HG03175 (cell line): ENCODE results near the gene HNRNPL.
"Not testable (repeated sequence)": the region's sequence is repeated elsewhere in the genome, so short reads cannot be mapped to it uniquely, and the experiment has no call there.

Source experiments
- ATAC-seq: cut with Tn5 transposase; IDR thresholded peaks from one replicate; pipeline ENCODE4 v1.9.1; 2021; ENCODE audit warnings: mild to moderate bottlenecking, moderate library complexity; ENCODE audit not compliant: unreplicated experiment

HNRNPL gene

DNA sequence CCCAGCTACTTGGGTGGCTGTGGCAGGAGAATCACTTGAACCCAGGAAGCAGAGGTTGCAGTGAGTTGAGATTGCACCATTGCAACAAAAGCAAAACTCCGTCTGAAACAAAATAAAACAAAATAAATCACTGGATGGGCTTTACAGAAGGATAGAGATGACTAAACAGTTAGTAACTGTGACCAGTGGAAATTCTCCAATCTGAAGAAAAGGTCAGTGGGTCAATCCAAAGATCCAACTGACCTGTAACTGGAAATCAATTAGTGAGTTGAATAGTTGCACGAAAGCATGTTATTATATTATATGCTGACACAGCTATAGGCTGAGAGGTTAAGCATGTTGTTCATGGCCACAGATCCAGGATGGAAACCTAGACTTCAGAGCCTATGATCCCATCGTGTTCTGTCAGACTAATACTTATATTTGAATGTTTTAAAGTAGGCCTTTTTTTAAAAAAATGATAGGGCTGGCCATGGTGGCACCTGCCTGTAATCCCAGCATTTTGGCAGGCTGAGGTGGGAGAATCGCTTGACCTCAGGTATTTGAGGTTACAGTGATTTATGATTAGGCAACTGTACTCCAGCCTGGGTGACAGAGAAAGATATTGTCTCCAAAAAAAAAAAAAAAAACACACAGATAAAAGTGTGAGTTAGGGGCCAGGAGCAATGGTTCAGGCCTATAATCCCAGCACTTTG, 19.6 kb downstream of the HNRNPL start:
- no peak for ATAC-seq

GRCh38 chr19:38829203-38829602, 20.6 kb downstream of the HNRNPL start:
- ATAC-seq, result not testable (repeated sequence)

GRCh38 chr19:38826856-38827551, 22.8 kb downstream of the HNRNPL start:
- ATAC-seq, result no peak

GRCh38 chr19:38825936-38826335, 23.9 kb downstream of the HNRNPL start:
- not testable (repeated sequence) for ATAC-seq

- ATAC-seq, result not testable (repeated sequence)
These were observed 28.5 kb downstream of the HNRNPL start for GRCh38 chr19:38821230-38821825.

- ATAC-seq, result no peak
These were observed 30.4 kb downstream of the HNRNPL start for GRCh38 chr19:38819231-38819920.

DNA sequence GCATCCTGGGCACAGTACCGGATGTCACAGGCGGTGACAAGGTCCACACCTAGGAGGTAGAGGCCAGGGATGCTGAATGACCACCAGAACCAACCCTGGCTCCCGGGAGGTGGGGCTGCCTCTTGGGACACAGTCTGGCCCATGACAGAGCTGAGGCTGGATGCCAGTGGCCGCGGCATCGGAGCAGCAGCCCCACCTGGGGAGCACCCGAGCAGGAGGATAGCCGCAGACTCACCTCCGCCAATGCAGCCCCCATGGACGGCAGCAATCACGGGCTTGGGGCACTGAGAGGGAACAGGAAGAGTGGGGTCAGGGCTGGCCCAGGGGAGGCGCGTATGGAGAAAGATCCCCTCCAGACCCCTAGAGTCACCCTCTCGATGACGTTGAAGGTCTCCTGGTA, 32.7 kb downstream of the HNRNPL start:
- no peak for ATAC-seq

- no peak for ATAC-seq
These were observed 33.5 kb downstream of the HNRNPL start for GRCh38 chr19:38816131-38816750.

DNA sequence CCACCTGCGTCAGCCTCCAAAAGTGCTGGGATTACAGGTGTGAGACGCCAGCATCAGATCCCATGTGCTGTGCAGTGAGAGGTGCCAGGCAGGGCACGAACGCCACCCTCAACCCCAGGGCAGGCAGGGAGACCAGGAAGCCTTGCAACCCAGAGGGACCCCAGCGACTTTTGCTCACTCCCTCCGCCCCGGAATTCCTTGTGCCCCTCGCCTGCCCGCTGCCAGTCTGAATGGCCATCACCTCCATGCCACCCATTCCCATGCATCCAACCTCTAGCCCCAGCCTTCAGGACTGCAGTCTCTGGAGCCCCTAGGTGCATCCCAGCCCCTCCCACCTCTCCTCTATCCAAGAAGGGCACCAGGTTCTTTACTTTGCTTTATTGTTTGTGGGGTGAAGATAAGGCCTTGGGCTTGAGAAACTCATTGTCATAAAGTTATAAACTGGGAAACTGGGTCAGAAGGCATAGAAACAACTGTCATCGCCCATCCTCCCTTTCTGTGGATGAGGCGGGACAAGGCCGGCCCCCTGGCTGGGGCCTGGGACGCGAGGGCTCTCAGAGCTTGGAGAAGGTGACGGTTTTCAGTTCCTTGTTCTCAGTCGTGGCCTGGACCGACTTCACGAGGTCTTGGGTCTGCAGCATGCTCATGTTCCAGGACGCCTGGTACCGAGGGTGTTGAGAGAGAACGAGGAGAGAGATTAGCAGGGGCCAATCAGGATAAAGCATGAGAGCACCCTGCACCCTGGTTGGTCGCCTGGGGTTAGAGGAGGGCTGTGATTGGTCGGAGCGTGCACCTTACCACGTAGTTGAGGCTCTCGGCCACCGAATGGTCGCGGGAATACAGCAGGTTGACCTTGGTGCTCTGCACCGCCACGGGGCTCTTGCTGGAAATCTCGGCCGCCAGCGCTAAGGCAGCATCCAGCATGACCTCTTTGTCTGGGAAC, 34.5 kb downstream of the HNRNPL start:
- ATAC-seq, result no peak

GRCh38 chr19:38813932-38814331, 35.9 kb downstream of the HNRNPL start:
- ATAC-seq, result not testable (repeated sequence)

DNA sequence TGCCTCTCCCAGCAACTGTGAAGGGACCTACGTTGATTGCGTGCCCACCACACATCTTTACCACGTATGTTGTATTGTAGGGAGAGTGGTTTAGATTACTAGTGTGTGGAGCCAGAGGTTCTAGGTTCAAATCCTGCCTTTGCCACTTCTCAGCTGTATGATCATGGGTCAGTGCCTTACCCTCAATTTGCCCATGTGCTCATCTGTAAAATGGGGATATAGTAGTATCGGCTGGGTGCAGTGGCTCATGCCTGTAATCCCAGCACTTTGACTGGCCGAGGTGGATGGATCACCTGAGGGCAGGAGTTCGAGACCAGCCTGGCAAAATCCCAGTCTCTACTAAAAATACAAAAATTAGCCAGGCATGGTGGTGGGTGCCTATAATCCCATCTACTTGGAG, 36.5 kb downstream of the HNRNPL start:
- ATAC-seq, result no peak

DNA sequence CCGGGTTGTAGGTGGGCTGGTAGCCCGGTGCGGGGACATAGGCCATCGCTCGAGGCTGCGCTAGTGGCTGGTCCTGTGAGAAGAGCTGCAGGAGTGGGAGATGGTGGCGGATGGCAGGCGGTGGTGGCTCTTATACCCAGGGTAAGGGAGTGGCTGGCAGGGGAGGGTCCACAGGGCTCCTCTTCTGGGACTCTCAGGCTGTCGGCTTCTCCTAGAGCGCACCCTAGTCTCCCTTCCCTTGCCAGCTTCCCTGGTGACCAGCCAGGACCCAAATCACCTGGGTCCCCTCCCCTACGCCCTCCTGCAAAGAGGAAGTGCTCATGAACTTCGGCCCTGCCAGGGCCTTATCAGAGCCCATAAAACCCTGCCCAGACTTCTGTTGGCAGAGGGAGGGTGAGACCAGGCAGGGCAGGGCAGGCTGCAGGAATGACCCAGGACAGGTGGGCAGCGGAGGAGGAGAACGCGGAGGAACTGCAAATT, 36.9 kb downstream of the HNRNPL start, which contains the start of gene LGALS4:
LGALS4 (minus strand) TSS at position 105 of the 480 bp plus-strand sequence; CDS start at position 46, 59 bp downstream.
- no peak for ATAC-seq

DNA sequence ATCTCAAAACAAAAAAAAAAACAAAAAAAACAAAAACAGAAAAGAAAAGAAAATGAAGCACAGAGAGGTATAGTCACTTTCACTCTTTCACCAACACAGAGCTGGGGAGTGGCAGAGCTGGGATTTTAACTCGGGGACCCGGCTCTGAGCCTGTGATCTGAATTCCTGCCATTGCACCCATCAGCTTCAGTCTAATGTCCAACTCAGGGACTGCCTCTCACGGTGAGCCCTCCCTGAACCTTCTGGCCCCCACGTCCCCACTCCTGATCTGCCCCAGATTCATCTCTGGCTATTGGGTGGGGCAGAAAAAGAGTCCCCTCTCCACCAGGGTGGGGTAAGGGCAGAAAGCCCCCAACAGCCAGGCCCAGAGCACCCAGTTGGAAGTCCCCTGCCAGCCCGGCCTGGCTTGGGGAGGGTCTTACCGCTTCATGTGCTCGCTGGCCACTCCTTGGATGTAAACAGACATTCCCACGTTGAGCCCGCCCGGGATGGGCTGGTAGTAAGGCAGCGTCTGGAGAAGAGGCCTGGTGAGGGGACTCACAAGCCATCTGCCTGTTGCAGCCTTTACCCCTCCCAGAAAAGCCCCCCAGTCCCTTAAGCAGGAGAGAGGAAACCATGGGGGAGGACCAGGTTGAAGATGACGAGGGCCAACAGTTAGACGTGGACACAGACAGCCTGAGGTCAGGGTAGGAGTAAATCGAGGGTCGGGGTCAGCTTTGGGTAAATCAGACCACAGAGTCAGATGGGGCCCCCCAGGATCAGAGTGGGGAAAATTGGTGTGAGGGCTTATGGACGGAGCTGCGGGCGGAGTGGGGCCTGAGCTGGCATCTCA, 37.6 kb downstream of the HNRNPL start:
- no peak for ATAC-seq

GRCh38 chr19:38809592-38810252, 40.1 kb downstream of the HNRNPL start:
- ATAC-seq, result no peak

DNA sequence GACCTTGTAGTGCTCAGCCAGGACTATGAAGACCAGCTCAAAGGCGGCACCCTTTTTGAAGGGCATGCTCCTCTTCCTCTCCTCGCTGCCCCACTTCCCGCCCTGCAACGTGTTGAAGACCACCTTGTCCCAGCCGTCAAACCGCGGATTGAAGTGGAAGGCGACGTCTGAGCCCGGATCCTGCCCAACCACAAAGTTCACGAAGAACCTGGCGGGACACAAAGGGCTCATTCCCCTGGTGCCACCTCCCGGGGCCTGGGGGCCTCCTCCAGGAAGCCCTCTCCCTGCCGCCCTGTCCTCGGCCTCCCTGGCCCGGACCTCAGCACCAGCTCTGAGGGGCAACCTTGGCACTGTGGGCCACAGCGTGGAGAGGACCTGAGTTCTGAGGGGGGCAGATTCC, 41.0 kb downstream of the HNRNPL start:
- ATAC-seq, result no peak

GRCh38 chr19:38807374-38808098, 42.2 kb downstream of the HNRNPL start:
- not testable (repeated sequence) for ATAC-seq

DNA sequence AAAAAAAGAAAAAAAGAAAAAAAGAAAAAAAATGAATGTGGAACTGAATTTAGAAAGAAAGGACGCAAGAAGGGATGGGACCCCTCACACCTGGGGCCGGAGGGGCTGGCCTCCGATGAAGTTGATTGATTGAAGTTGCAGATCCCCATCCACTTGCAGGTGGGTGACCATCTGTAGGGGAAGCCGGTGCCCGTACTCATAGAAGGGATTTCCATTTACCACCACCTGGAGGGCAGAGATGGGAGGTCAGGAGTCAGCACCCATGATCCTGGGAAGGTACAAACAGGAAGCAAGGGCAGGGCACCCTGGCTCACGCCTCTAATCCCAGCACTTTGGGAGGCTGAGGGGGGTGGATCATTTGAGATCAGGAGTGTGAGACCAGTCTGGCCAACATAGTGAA, 43.4 kb downstream of the HNRNPL start:
- ATAC-seq, result no peak

- ATAC-seq, result no peak
These were observed 44.6 kb downstream of the HNRNPL start for GRCh38 chr19:38805180-38805579.
